RWPE1 (cell line): ENCODE data around the gene RFTN1.

Experiments
- CTCF ChIA-PET: fragments of 350-600 bp; sonication (Branson Sonifier 250); formaldehyde crosslinking; extraction: SDS; loops from one replicate; lab custom pipeline; 2021; lab: Yijun Ruan, JAX
- POLR2A ChIA-PET: fragments of 400-600 bp; formaldehyde crosslinking; extraction: SDS; loops from one replicate; lab custom pipeline; 2020; ENCODE audit warnings: antibody characterized with exemption; ENCODE audit not compliant: low non-redundant PET; lab: Yijun Ruan, JAX
- DNase-seq: peaks from one replicate; pipeline ENCODE4 v3.0.0; 2012; ENCODE audit warnings: low spot score
- H3K27ac ChIP-seq: fragments of 450-650 bp; 2 replicates; pipeline ENCODE4 v1.5.1; 2017
- CTCF ChIP-seq: fragments of 450-650 bp; conservative IDR thresholded peaks from 2 replicates; pipeline ENCODE4 v1.5.1; 2017; ENCODE audit warnings: low read depth, mild to moderate bottlenecking

The RFTN1 gene

DNA sequence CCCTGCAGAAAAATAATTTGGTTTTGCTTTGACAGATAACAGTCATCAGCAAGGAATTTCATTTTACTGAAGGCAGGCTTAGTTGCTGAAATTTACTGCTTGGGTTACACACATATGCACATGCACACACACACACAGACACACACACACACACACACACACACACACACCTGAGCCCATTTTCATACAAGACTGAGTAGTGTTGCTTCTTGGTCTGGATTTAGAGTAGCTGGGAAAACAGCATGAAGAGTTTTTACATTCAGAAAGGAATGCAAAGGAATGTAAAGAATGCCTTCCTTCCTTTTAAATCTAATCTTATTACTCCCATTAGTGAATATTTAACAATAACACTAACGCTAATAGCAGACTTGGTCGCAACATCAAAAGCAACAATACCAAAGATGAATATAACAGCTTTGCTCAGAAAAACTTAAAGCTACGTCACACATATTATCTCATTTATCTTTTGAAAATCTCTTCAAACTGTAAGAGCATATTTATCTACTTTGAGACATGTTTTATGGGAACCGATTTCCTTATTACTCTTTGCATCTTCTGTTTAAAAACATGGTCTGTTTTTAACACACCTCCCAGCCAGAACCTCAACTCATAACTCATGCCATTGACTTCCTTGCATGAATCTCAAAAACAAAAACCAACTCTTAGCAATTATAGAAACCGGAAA, 32.5 kb downstream of the RFTN1 start:
- no peak for TF ChIP-seq CTCF
- ChIA-PET CTCF (no interaction called here), POLR2A (no interaction called here)
- no peak overlapping the region for H3K27ac ChIP-seq
- DNase-seq, result no peak

GRCh38 chr3:16478516-16478915, 35.0 kb downstream of the RFTN1 start:
- TF ChIP-seq CTCF, result no peak

GRCh38 chr3:16477521-16477920, 36.0 kb downstream of the RFTN1 start:
- no peak overlapping the region for H3K27ac ChIP-seq
- TF ChIP-seq CTCF, result no peak
- CTCF ChIA-PET, result no interaction called here
- POLR2A ChIA-PET, result no interaction called here
- no peak for DNase-seq

More at GRCh38 chr3:16478516-16478915, 35.0 kb downstream of the RFTN1 start:
- POLR2A ChIA-PET, result no interaction called here
- DNase-seq, result no peak
- no peak overlapping the region for H3K27ac ChIP-seq
- CTCF ChIA-PET, result no interaction called here

DNA sequence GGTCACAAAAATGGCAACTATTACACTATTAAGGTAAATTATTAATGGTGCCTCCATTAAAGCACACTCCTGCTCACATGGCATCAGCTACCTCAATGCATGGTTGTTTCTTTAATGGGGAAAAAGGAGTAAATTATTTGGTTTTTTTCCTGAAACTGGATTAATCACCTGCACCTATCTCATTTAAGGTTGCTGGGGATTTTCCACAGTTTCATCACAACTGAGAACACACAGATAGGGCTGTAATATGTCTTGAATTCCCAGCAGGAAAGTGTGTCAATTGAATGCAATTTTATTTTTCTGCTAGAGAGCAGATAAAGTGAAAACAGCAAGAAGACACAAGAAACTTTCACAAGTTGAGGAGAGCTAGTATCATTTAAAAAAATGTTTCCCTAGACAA, 36.4 kb downstream of the RFTN1 start:
- no peak for DNase-seq
- TF ChIP-seq CTCF, result no peak
- CTCF ChIA-PET, result no interaction called here
- POLR2A ChIA-PET, result no interaction called here
- H3K27ac ChIP-seq, result no peak overlapping the region

GRCh38 chr3:16476636-16477035, 36.9 kb downstream of the RFTN1 start:
- DNase-seq, result no peak
- CTCF ChIA-PET, result no interaction called here

GRCh38 chr3:16475766-16476165, 37.7 kb downstream of the RFTN1 start:
- DNase-seq, result no peak
- H3K27ac ChIP-seq, result no peak overlapping the region
- TF ChIP-seq CTCF, result no peak
- CTCF ChIA-PET, result no interaction called here
- POLR2A ChIA-PET, result no interaction called here

More at GRCh38 chr3:16476636-16477035, 36.9 kb downstream of the RFTN1 start:
- POLR2A ChIA-PET, result no interaction called here
- H3K27ac ChIP-seq, result no peak overlapping the region
- TF ChIP-seq CTCF, result no peak
